Measurements from ENCODE around the gene MED29.

MED29 gene

GRCh38 chr19:39411081-39411831 is 20.1 kb downstream of the MED29 start:
- DNase-seq (ENCODE audit: low read depth in 2 of 2), result no peak

GRCh38 chr19:39411832-39412099 is 20.6 kb downstream of the MED29 start:
- DNase-seq (ENCODE audit: low read depth in 2 of 2), result peak in 1 of 2 donors; percentile 85

- DNase-seq (ENCODE audit: low read depth in 2 of 2), result peak; percentile 96 to 97
These were observed 21.1 kb downstream of the MED29 start, which contains the start of gene PLEKHG2 for GRCh38 chr19:39412100-39412866. Gene PLEKHG2 (plus strand): TSS chr19:39412669. CDS start chr19:39414087, 1,418 bp downstream.

GRCh38 chr19:39412867-39413271 is 21.7 kb downstream of the MED29 start:
- no peak for DNase-seq (ENCODE audit: low read depth in 2 of 2)

- no peak for DNase-seq (ENCODE audit: low read depth in 2 of 2)
These were observed 22.2 kb downstream of the MED29 start for GRCh38 chr19:39413272-39413910.

- no peak for DNase-seq (ENCODE audit: low read depth in 2 of 2)
These were observed 22.9 kb downstream of the MED29 start for GRCh38 chr19:39413911-39414608.

- no peak for DNase-seq (ENCODE audit: low read depth in 2 of 2)
These were observed 24.2 kb downstream of the MED29 start for GRCh38 chr19:39415111-39416046.

GRCh38 chr19:39416152-39417120 is 25.3 kb downstream of the MED29 start:
- DNase-seq (ENCODE audit: low read depth in 2 of 2), result no peak

- no peak for DNase-seq (ENCODE audit: low read depth in 2 of 2)
These were observed 26.4 kb downstream of the MED29 start for GRCh38 chr19:39417463-39418181.

- no peak for DNase-seq (ENCODE audit: low read depth in 2 of 2)
These were observed 27.8 kb downstream of the MED29 start for GRCh38 chr19:39419003-39419402.

- DNase-seq (ENCODE audit: low read depth in 2 of 2), result no peak
These were observed 29.6 kb downstream of the MED29 start for GRCh38 chr19:39420769-39421168.

- no peak for DNase-seq (ENCODE audit: low read depth in 2 of 2)
These were observed 30.8 kb downstream of the MED29 start for GRCh38 chr19:39422020-39422419.

- DNase-seq (ENCODE audit: low read depth in 2 of 2), result no peak
These were observed 32.3 kb downstream of the MED29 start for GRCh38 chr19:39423258-39424086.

GRCh38 chr19:39424934-39425333 is 33.8 kb downstream of the MED29 start:
- DNase-seq (ENCODE audit: low read depth in 2 of 2), result no peak

GRCh38 chr19:39425744-39426143 is 34.6 kb downstream of the MED29 start:
- no peak for DNase-seq (ENCODE audit: low read depth in 2 of 2)

- no peak for DNase-seq (ENCODE audit: low read depth in 2 of 2)
These were observed 35.0 kb downstream of the MED29 start for GRCh38 chr19:39426170-39426569.

- no peak for DNase-seq (ENCODE audit: low read depth in 2 of 2)
These were observed 36.5 kb downstream of the MED29 start for GRCh38 chr19:39427707-39428106.

Data from stimulated activated CD8-positive, alpha-beta memory T cell treated with anti-CD3 and anti-CD28 coated beads, Interleukin-7, amount 100 ng/mL, for 1 hour (primary cell).